Middle frontal gyrus (tissue), 1 donor: ENCODE data around the gene TBC1D16.
"Not testable (repeated sequence)": the region's sequence is repeated elsewhere in the genome, so short reads cannot be mapped to it uniquely, and the experiment has no call there.

Experiments used
- DNase-seq: peaks from one replicate; pipeline ENCODE4 v3.0.0-alpha.2; 2015; ENCODE audit warnings: low spot score; ENCODE audit errors: extremely low spot score

Gene TBC1D16

GRCh38 chr17:80051681-80052080 lies 16.0 kb upstream of the TBC1D16 start:
- DNase-seq, result no peak

- DNase-seq, result no peak
Observed at GRCh38 chr17:80050706-80051105, 15.0 kb upstream of the TBC1D16 start.

GRCh38 chr17:80049986-80050385 lies 14.3 kb upstream of the TBC1D16 start:
- no peak for DNase-seq

GRCh38 chr17:80047176-80047575 lies 11.5 kb upstream of the TBC1D16 start:
- no peak for DNase-seq

GRCh38 chr17:80046709-80047108 lies 11.0 kb upstream of the TBC1D16 start:
- DNase-seq, result not testable (repeated sequence)

- DNase-seq, result no peak
Observed at GRCh38 chr17:80045703-80046102, 10.0 kb upstream of the TBC1D16 start.

- DNase-seq, result no peak
Observed at GRCh38 chr17:80043963-80044362, 8.3 kb upstream of the TBC1D16 start.

GRCh38 chr17:80036715-80037477 lies 1.2 kb upstream of the TBC1D16 start:
- DNase-seq, result no peak

- peak; percentile 64 for DNase-seq
Observed at GRCh38 chr17:80035937-80036714, 454 bp upstream of the TBC1D16 start, which contains the start of gene CCDC40. CCDC40 (plus strand) TSS chr17:80036642; CDS start chr17:80036663, 21 bp downstream.

GRCh38 chr17:80034791-80035686 lies 633 bp downstream of the TBC1D16 start:
- DNase-seq, result no peak

- DNase-seq, result no peak
Observed at GRCh38 chr17:80033840-80034239, 1.8 kb downstream of the TBC1D16 start.

GRCh38 chr17:80032614-80033171 lies 3.0 kb downstream of the TBC1D16 start:
- no peak for DNase-seq

GRCh38 chr17:80031691-80032430 lies 3.8 kb downstream of the TBC1D16 start:
- no peak for DNase-seq

GRCh38 chr17:80030730-80031410 lies 4.8 kb downstream of the TBC1D16 start:
- DNase-seq, result no peak

- DNase-seq, result no peak
Observed at GRCh38 chr17:80029258-80029974, 6.3 kb downstream of the TBC1D16 start.

GRCh38 chr17:80028030-80028429 lies 7.6 kb downstream of the TBC1D16 start:
- DNase-seq, result no peak

GRCh38 chr17:80027043-80027435 lies 8.6 kb downstream of the TBC1D16 start:
- DNase-seq, result no peak

GRCh38 chr17:80026359-80027042 lies 9.2 kb downstream of the TBC1D16 start:
- no peak for DNase-seq

- DNase-seq, result no peak
Observed at GRCh38 chr17:80025796-80026195, 9.9 kb downstream of the TBC1D16 start.
